Calu3 (cell line): Measurements from ENCODE around the gene HSD3B7. TPM values are rescaled to one million over a fixed set of nuclear protein-coding genes. Genes with fewer than 3 reads are reported as not detected.

Experiments
- BruUV-seq: library from RNA; stranded (reverse); fragments of 400-500 nt; replicated peaks from 2 replicates; lab custom pipeline; 2021; lab: Mats Ljungman, UMichigan
- CTCF ChIA-PET: fragments of 300-600 bp; sonication (Branson Sonifier 250); formaldehyde crosslinking; loops from one replicate; lab custom pipeline; 2022; ENCODE audit warnings: antibody characterized with exemption; lab: Charles Lee
- DNase-seq: peaks from one replicate; pipeline ENCODE4 v3.0.0; 2022
- H3K27ac Mint-ChIP-seq: one replicate; pipeline ENCODE4 v1.8.0; 2022; ENCODE audit warnings: mixed read lengths; ENCODE audit not compliant: unreplicated experiment
- H3K27me3 Mint-ChIP-seq: one replicate; pipeline ENCODE4 v1.8.0; 2022; ENCODE audit warnings: mixed read lengths; ENCODE audit not compliant: unreplicated experiment
- H3K36me3 Mint-ChIP-seq: one replicate; pipeline ENCODE4 v1.8.0; 2022; ENCODE audit warnings: mild to moderate bottlenecking, moderate library complexity, mixed read lengths; ENCODE audit not compliant: insufficient read depth, unreplicated experiment
- H3K4me1 Mint-ChIP-seq: one replicate; pipeline ENCODE4 v1.8.0; 2022; ENCODE audit warnings: mild to moderate bottlenecking, low read depth, mixed read lengths; ENCODE audit not compliant: unreplicated experiment
- H3K4me3 Mint-ChIP-seq: one replicate; pipeline ENCODE4 v1.8.0; 2022; ENCODE audit warnings: mild to moderate bottlenecking, low read depth, moderate library complexity, mixed read lengths; ENCODE audit not compliant: unreplicated experiment
- H3K9me3 Mint-ChIP-seq: one replicate; pipeline ENCODE4 v1.8.0; 2022; ENCODE audit warnings: low read depth, mixed read lengths; ENCODE audit not compliant: unreplicated experiment
- intact Hi-C: fragments of 100-400 bp; cut with micrococcal nuclease; formaldehyde crosslinking; loops from one replicate; pipeline ENCODE4 v1.10.0; 2022; ENCODE audit not compliant: unreplicated experiment
- total RNA-seq: library from RNA; stranded (reverse); gene quantifications from 2 replicates; pipeline ENCODE4 v1.2.3, GENCODE V29; 2022
- TF ChIP-seq, protein P1 (sequence below): fragments of 200-600 bp; IDR thresholded peaks from one replicate; pipeline ENCODE4 v1.8.0; 2022; ENCODE audit warnings: antibody characterized with exemption; ENCODE audit not compliant: unreplicated experiment

HSD3B7 gene
- total RNA-seq, 1 experiment from 2014 or later: 25.3 TPM

DNA sequence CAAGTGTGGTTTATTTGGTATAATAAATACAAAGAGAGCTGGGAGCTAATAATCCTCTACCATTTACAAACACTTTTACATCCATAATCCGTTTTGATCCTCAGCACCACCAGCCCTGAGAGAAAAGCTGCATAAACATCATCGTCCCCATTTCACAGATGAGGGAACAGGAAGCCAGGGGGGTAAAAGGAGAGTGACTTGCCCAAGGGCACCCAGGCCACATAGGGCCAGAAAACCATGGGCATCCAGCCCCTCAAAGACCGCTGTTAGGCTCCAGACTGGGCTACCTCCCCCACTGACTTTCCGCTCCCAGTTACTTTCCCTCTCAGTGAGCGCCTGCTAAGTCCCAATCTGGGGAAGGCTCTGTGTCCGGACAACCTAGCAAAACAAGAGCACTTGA is 18.7 kb downstream of the HSD3B7 start:
- CTCF ChIA-PET: no interaction called here
- H3K36me3 Mint-ChIP-seq: peaks cover 4% of the 10 kb centered on the region
- no peak for DNase-seq
- TF ChIP-seq, protein P1, sequence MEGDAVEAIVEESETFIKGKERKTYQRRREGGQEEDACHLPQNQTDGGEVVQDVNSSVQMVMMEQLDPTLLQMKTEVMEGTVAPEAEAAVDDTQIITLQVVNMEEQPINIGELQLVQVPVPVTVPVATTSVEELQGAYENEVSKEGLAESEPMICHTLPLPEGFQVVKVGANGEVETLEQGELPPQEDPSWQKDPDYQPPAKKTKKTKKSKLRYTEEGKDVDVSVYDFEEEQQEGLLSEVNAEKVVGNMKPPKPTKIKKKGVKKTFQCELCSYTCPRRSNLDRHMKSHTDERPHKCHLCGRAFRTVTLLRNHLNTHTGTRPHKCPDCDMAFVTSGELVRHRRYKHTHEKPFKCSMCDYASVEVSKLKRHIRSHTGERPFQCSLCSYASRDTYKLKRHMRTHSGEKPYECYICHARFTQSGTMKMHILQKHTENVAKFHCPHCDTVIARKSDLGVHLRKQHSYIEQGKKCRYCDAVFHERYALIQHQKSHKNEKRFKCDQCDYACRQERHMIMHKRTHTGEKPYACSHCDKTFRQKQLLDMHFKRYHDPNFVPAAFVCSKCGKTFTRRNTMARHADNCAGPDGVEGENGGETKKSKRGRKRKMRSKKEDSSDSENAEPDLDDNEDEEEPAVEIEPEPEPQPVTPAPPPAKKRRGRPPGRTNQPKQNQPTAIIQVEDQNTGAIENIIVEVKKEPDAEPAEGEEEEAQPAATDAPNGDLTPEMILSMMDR: no peak
- no peaks in the 10 kb centered on the region for H3K9me3 Mint-ChIP-seq
- BruUV-seq: no TSS peak
- intact Hi-C loops: no loop called here
- peaks cover 78% of the 10 kb centered on the region for H3K27me3 Mint-ChIP-seq
- H3K27ac Mint-ChIP-seq: no peak overlapping the region
- H3K4me3 Mint-ChIP-seq: no peak overlapping the region
- peaks cover 13% of the 10 kb centered on the region for H3K4me1 Mint-ChIP-seq

DNA sequence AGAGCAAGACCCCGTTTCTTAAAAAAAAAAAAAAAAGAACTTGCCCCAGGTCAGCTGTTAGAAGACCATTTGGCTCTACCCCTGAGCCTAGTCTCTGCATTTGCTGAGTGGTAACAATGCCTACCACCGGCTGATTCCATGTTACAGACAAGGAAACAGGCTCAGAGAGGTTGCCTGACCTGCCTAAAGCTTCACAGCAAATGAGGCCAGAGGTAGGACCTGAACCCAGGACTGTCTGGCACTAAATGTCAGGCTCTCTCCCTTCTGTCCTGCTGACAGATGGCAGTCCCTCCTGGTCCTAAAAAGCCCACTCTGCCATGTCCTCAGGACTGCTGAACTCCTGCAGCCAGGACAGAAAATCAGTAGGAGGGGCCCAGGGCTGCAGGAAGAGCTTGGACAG is 19.7 kb downstream of the HSD3B7 start:
- TF ChIP-seq, protein P1: no peak
- CTCF ChIA-PET: interaction anchor here (0.6 kb wide), 1 partner anchor 856 kb away, joined by 3 read pairs; no protein-coding TSS in a partner anchor
- Mint-ChIP-seq H3K4me1 (peaks cover 13% of the 10 kb centered on the region), H3K27ac (no peak overlapping the region), H3K9me3 (no peaks in the 10 kb centered on the region), H3K27me3 (peaks cover 87% of the 10 kb centered on the region), H3K4me3 (no peak overlapping the region), H3K36me3 (peaks cover 4% of the 10 kb centered on the region)
- no peak for DNase-seq
- no TSS peak for BruUV-seq
- intact Hi-C loops: no loop called here

DNA sequence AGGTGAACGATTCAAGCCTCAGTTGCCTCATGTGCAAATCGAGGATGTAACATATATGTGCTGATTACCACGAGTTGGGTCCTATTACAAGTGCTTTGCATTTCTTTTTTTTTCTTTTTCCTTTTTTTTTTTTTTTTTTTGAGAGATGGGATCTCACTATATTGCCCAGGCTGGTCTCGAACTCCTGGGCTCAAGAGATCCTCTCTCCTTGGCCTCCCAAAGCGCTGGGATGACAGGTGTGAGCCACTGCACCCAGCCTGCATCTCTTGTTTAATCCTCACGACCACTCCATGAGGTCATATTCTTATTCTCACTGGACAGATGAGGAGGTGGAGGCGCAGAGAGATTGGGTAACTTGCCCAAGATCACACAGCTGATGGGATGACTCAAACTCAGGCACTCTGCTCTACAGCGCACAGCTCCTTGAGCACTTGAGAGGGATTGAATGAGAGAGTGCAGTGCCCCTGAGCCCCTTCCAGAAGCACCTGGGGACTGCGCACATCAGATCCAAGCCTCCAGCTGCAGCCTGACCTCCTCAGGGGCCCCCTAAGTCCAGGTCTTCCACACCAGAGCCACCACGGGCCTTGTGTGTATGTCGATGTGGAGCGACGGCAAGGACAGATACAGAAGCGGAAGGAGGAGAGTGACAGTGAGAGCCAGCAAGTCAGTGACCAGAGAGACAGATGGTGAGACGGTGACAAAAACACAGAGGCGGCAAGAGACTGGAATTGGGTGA is 20.5 kb downstream of the HSD3B7 start:
- DNase-seq: no peak
- no peak overlapping the region for H3K27ac Mint-ChIP-seq
- H3K27me3 Mint-ChIP-seq: peaks cover 96% of the 10 kb centered on the region
- intact Hi-C loops: no loop called here
- no peaks in the 10 kb centered on the region for H3K9me3 Mint-ChIP-seq
- CTCF ChIA-PET: interaction anchor here (0.6 kb wide), 1 partner anchor 857 kb away, joined by 3 read pairs; no protein-coding TSS in a partner anchor
- H3K4me3 Mint-ChIP-seq: no peak overlapping the region
- BruUV-seq: no TSS peak
- TF ChIP-seq, protein P1: no peak
- peaks cover 13% of the 10 kb centered on the region for H3K4me1 Mint-ChIP-seq
- H3K36me3 Mint-ChIP-seq: peaks cover 4% of the 10 kb centered on the region

DNA sequence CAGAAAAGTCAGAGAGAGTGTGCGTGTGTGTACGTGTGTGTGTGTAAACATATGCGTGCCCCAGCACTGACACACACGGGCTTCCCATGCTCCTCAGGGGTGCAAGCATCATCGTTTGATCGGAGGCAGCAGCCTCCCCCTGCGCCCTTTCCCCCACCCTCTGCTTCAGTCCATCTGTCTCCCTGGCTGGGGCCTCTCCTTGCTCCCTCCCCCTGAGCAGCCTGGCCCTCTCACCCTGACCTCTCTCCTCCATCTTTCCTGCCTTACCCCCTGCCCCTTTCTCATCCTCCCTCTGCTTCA is 21.0 kb downstream of the HSD3B7 start:
- intact Hi-C loops: no loop called here
- no TSS peak for BruUV-seq
- H3K36me3 Mint-ChIP-seq: peaks cover 4% of the 10 kb centered on the region
- peaks cover 96% of the 10 kb centered on the region for H3K27me3 Mint-ChIP-seq
- no peak overlapping the region for H3K4me3 Mint-ChIP-seq
- TF ChIP-seq, protein P1: no peak
- CTCF ChIA-PET: no interaction called here
- H3K9me3 Mint-ChIP-seq: no peaks in the 10 kb centered on the region
- peaks cover 13% of the 10 kb centered on the region for H3K4me1 Mint-ChIP-seq
- H3K27ac Mint-ChIP-seq: no peak overlapping the region
- DNase-seq: no peak
